GM19238 (cell line): ENCODE measurements around the gene GLOD5.
"Not testable (repeated sequence)": the region's sequence is repeated elsewhere in the genome, so short reads cannot be mapped to it uniquely, and the experiment has no call there.

Experiments used
- DNase-seq: peaks from one replicate; pipeline ENCODE4 v3.0.0; 2011; ENCODE audit warnings: low spot score; ENCODE audit not compliant: insufficient read length

Gene GLOD5

GRCh38 chrX:48793935-48794334 is 32.4 kb downstream of the GLOD5 start:
- no peak for DNase-seq

DNA sequence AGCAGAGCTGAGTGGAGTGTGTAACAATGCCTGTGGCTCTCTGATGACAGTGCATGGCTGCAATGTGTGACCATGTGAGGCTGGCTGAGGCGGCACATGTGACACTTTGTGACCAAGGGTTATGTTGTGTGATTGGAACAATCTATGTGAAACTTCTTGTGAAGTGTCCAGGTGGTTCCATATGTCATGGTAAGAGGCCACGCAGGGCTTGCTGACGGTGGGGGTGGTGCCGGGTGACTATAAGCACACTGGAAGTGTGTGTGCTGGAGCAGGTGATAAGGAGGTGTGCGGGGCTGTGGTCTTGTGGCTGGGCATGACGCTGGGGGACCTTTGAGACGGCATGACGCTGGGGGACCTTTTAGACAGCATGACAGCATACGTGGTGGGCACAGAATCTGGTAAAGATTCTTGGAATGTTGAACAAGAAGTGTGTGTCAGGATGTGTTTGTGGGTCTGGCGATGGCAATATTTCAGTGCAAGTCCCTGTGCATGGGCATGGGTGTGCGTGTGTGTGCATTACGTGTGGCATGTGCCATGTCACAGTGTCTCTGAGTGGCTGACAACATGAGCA is 32.9 kb downstream of the GLOD5 start:
- no peak for DNase-seq

GRCh38 chrX:48794911-48795515 is 33.5 kb downstream of the GLOD5 start:
- no peak for DNase-seq

- DNase-seq: no peak
Measured at GRCh38 chrX:48798318-48798717, 36.8 kb downstream of the GLOD5 start.

GRCh38 chrX:48800574-48801279 is 39.2 kb downstream of the GLOD5 start:
- DNase-seq: no peak

DNA sequence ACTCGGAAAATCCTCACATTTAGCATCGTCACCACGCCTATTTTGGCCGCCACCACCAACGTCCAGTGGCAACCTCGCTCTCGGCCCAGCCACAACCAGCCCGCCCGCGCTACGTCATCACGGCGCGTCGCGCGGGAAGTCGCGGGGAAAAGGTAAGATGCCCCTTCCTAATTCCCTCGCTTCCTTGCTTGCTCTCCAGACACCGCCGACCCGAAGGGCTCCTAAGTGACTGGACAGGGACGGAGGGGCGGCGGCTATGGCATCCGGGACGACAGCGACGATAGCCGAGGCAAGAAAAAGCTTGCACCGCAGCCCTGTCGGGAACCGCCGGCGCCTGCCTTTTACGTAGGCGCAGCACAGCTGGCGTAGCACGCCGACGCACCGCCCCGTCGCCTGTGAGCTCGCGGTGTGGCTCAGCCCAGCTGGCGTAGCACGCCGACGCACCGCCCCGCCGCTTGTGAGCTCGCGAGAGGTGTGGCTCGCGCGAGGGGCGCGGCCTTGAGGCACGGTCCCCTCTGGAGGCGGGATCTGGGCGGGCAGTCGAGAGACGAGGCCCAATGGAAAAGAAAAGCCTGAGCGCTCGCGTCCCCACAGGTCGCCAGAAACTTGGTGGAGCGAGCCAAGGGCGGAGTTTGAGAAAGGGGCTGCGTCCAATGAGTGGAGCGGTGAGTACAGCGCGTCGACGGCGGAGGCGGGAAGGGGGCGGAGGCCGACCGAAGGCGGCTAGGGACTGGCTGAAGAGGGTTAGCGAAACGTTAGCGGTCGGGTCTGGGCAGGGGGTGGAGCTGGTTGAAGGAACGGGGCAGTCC is 39.9 kb downstream of the GLOD5 start, which contains the start of gene HDAC6:
TSS of gene HDAC6 (plus strand) at position 788 of the 809 bp plus-strand sequence. CDS start 626 bp downstream, outside the sequence.
- DNase-seq: peak; percentile 75

DNA sequence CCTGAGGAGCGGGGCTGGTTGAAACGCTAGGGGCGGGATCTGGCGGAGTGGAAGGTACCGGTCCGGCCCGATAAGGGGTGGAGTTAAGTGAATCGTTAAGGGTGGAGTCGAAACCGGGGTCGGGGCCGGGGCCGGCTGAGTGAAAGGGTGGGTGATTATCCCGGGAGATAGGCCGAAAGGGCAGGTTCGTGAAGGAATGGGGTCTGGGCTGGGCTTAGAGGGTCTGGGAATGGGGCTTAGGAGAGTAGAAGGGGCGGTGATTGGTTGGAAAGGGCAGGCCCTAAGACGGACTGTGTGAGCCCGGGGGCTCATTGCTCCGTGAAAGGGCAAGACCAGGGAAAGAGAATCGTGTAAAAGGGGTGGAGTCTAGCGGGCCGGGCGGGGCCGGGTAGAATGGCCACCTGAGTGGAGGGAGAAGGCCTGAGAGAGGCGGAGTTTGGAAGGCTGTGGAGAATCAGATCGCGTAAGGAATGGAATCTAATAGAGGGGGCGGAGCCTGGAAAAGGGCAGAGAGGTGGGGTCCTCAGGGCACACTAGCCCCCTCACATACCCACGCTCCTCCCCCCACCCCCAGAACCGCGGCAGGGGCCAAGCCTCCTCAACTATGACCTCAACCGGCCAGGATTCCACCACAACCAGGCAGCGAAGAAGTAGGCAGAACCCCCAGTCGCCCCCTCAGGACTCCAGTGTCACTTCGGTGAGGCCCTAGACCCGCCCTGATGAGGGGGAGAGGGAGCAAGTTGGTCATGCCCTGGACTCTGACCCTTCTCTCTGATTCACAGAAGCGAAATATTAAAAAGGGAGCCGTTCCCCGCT is 40.8 kb downstream of the GLOD5 start:
- DNase-seq: peak; percentile 59

DNA sequence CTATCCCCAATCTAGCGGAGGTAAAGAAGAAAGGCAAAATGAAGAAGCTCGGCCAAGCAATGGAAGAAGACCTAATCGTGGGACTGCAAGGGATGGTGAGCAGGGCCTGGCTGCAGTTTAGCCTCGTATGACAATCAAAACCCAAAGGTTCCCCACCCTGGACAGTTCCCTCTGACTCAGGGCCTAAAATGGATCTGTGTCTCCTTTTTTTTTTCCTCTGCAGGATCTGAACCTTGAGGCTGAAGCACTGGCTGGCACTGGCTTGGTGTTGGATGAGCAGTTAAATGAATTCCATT is 41.3 kb downstream of the GLOD5 start:
- DNase-seq: no peak

GRCh38 chrX:48806081-48806480 is 44.5 kb downstream of the GLOD5 start:
- DNase-seq: no peak

DNA sequence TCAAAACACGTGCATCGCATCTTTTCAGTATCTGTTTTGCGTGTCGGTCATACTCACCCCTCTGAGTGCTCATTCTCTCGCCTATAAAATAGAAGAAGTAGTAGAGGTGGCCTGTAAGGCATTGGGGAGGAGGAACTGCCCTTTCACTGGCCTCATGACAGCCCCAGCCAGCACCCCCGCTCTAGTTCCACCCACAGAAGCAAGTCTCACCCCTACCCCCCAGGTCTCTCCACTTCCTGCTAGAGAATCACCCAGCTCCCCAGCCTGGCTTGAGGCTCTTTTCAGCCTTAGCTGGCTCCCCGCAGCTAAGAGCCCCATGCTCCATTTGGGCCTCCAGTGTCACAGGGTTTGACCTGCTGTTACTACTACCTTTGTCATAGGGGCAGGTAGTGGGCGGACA is 52.1 kb downstream of the GLOD5 start:
- no peak for DNase-seq

GRCh38 chrX:48814722-48815121 is 53.2 kb downstream of the GLOD5 start:
- DNase-seq: no peak

- no peak for DNase-seq
Measured at GRCh38 chrX:48815266-48815665, 53.7 kb downstream of the GLOD5 start.

DNA sequence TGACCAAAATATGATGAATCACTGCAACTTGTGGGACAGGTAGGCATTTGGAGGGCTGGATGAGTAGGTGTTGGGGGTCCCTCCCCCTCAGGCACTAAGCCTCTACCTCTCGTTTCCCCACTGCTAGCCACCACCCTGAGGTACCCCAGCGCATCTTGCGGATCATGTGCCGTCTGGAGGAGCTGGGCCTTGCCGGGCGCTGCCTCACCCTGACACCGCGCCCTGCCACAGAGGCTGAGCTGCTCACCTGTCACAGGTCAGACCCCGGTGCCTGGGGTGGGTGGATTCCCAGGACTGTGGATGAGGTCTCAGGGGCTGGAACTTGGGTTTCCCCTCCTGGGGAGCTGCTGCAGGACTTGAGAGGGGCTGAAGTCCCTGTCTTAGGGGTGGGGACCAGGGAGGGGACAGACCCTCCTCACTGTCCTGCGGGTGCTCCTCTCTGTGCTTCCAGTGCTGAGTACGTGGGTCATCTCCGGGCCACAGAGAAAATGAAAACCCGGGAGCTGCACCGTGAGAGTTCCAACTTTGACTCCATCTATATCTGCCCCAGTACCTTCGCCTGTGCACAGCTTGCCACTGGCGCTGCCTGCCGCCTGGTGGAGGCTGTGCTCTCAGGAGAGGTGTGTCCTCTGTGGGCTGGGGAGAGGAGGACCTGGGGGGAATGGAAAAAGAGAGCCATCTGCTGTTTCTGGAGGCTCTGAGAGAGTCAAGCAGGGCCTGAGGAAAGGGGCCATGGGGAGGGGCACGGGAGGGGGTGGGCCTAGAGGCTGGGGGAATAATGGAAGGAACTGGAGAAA is 54.7 kb downstream of the GLOD5 start:
- no peak for DNase-seq

- no peak for DNase-seq
Measured at GRCh38 chrX:48818098-48818497, 56.6 kb downstream of the GLOD5 start.

DNA sequence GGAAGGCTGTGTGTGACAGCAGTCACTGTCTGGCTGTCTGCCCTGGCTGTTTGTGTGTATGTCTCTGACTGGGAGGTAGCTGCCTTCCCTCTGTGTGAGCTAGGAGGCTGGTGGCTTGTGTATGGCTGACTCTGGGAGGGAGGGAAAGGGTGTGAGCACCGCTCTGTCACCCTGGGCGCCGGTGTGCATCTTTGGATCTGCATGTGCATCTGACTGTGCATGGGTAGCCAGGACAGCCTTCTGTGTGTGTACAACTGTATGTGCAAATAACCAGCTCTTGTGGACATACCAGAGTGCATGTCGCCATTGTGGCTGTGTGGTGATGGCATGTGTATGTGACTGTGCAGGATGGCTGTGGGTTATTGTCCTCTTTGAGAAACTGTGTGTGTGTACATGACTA is 57.3 kb downstream of the GLOD5 start:
- DNase-seq: no peak

GRCh38 chrX:48819394-48819793 is 57.8 kb downstream of the GLOD5 start:
- DNase-seq: not testable (repeated sequence)

DNA sequence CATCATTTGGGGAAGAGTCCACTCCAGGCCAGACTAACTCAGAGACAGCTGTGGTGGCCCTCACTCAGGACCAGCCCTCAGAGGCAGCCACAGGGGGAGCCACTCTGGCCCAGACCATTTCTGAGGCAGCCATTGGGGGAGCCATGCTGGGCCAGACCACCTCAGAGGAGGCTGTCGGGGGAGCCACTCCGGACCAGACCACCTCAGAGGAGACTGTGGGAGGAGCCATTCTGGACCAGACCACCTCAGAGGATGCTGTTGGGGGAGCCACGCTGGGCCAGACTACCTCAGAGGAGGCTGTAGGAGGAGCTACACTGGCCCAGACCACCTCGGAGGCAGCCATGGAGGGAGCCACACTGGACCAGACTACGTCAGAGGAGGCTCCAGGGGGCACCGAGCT is 61.5 kb downstream of the GLOD5 start:
- no peak for DNase-seq
